Fibroblast of villous mesenchyme (primary cell): ENCODE data around the gene GRIK4. TPM values are rescaled to one million over a fixed set of nuclear protein-coding genes. Genes with fewer than 3 reads are reported as not detected.

ENCODE experiments used
- DNase-seq: peaks from one replicate; pipeline ENCODE4 v3.0.0-alpha.2; 2010; ENCODE audit warnings: low read depth
- H3K4me3 ChIP-seq: 2 replicates; pipeline ENCODE4 v1.5.1; 2011; ENCODE audit warnings: low read depth, mild to moderate bottlenecking, low read length
- total RNA-seq: library from RNA; depleted of rRNA; stranded (reverse); fragments of >200 nt; gene quantifications from 2 replicates; pipeline ENCODE4 v1.2.3, GENCODE V29; 2012
- TF ChIP-seq, protein P1 (sequence below): IDR thresholded peaks from 2 replicates; pipeline ENCODE4 v1.5.1; 2012; ENCODE audit warnings: low read depth, mild to moderate bottlenecking, low read length; ENCODE audit not compliant: insufficient read depth

Gene GRIK4
- total RNA-seq, 1 donor: under 0.01 TPM

DNA sequence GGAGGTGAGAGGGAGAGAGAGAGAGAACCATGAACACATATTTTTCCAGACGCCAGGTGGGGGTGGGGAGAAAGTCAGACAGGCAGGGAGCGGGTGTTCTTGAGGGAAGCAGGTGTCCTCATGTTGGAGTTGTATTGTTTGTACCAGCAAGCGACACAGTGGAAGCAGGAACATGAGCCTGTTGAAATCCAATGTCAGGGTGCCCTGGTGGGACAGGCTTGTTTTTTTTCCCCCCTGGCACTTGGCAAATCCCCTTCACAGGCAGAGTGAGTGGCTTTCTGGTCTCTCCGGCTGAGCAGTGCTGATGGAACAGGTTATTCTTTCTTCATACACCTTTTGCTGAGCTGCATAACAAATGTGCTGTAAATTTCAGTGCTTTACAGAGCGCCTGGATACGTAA lies 125.6 kb downstream of the GRIK4 start:
- DNase-seq: no peak
- TF ChIP-seq, protein P1, sequence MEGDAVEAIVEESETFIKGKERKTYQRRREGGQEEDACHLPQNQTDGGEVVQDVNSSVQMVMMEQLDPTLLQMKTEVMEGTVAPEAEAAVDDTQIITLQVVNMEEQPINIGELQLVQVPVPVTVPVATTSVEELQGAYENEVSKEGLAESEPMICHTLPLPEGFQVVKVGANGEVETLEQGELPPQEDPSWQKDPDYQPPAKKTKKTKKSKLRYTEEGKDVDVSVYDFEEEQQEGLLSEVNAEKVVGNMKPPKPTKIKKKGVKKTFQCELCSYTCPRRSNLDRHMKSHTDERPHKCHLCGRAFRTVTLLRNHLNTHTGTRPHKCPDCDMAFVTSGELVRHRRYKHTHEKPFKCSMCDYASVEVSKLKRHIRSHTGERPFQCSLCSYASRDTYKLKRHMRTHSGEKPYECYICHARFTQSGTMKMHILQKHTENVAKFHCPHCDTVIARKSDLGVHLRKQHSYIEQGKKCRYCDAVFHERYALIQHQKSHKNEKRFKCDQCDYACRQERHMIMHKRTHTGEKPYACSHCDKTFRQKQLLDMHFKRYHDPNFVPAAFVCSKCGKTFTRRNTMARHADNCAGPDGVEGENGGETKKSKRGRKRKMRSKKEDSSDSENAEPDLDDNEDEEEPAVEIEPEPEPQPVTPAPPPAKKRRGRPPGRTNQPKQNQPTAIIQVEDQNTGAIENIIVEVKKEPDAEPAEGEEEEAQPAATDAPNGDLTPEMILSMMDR: no peak
- no peak overlapping the region for H3K4me3 ChIP-seq

DNA sequence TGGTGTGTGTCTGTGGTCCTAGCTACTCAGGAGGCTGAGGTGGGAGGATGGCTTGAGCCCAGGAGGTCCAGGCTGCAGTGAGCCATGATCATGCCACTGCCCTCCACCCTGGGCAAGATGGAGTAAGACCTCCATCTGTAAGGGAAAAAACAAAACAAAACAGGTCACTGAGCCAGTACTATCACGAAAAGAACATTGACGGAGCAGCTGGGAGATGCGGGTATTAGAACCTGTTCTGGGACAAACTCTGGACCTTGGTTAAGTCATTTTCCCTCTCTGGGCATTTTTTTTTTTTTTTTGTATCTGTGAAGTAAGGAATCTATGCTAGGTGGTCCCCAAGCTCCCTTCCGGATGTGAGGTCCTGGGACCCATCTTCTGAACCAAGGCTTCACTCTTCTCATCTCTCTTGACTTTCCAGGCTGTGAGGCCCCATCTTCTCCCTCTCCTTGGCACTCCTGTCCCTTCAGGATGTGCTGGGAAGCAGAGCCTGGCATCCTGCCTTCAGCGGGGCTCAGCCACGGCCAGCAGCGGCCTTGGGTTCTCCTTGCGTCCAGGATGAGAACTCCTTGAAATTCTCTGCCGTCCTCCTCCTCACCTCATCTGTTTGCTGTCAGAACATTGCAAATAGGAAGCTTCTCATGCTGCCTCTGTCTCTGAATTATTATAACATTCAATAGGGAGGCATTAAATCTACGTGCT lies 130.8 kb downstream of the GRIK4 start:
- H3K4me3 ChIP-seq: no peak overlapping the region

DNA sequence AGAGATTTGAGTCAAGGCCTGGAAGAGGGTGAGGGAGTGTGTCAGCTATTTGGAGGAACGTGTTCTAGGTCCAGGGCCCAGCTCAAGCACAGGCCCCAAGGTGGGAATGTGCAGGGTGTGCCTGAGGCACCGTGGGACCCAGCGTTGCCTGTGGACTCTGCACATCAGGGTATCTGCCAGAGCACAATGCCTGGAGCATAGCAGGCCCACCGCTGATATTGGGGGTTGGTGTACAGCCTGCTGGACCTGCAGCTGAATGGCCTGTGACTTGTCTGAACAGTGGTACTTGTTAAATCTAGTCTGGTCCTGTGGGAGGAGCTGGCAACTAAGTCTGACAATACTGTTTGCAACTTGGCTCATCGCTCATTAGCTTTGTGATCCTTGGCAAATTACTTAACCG lies 131.7 kb downstream of the GRIK4 start:
- TF ChIP-seq, protein P1: no peak
- no peak overlapping the region for H3K4me3 ChIP-seq
- DNase-seq: no peak

More for the DNA sequence above, 130.8 kb downstream of the GRIK4 start:
- DNase-seq: no peak
- TF ChIP-seq, protein P1: no peak

DNA sequence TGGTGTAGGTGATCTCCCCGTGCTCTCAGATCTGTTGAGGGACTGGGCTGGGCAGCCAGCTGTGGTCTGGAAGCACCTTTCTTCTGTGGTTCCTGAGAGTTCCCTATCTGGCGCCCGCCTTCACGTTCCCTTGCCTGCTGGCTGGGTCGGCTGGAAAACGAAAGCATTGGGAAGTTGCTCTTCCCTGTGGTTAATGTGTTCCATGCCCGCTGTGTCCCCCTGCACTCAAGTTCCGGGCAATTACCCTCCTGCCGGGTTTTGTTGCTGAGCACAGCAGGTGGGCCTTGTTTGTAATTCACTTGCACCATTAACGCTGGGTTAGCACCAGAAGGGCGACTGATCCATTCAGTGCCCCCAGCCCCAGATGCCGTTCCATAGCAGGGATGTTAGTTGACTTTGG lies 134.1 kb downstream of the GRIK4 start:
- TF ChIP-seq, protein P1: no peak
- no peak for DNase-seq
- H3K4me3 ChIP-seq: no peak overlapping the region

DNA sequence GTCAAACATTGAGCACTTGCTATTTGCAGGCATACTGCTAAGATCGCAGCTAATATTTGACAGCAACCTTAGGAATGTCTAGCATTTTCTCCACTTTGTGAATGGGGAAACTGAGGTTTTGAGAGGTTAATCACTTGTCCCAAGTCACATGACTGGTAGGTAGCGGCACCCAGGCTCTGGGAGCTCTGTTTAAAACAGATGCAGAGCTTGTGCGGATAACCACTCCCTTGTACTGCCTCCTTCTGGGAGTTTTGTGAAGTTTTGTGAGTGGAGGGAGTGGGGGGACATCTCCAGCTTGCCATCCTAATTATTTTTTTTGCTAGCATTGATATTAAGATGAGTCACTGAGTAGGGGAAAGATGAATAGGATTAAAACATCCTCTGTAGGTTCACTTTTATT lies 134.7 kb downstream of the GRIK4 start:
- no peak overlapping the region for H3K4me3 ChIP-seq
- DNase-seq: no peak
- TF ChIP-seq, protein P1: no peak

DNA sequence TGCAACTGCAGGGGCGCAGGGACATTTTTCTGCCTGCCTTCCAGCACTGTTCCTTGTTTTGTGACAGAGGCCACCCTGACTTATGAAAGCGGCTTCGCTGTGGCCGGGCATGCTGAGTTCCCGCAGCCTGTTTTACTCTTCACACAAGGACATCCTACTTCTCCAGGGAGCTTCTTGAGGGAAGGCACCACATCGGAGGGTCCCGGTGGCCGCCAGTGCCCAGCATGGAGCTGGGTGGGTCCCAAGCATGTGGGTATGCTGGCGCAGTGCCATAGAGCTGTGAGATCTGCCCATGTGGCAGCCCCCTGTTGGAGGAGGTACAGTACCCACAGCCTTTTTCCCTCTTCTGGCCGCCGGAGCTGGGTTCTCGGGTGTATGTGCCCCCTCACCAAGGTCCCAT lies 136.1 kb downstream of the GRIK4 start:
- H3K4me3 ChIP-seq: no peak overlapping the region
- DNase-seq: no peak
- TF ChIP-seq, protein P1: no peak

DNA sequence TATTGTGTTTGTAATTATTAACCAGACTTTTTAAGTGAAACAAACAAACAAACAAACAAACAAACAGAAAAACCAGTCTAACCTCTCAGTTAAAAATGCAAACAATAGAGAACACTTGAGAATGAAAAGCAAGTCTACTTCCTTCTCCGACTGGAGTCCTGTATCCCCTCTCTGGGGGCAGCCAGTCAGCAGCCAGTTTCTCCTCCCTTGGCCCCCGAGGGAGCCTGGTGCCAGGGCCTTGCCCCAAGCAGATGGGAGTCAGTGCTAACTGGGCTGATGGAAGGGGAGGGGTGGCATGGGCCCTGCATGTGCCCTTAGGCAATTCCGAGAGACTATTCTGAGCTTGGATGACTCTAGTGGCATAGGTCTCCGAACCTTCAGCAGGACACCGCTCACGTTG lies 137.2 kb downstream of the GRIK4 start:
- H3K4me3 ChIP-seq: no peak overlapping the region
- TF ChIP-seq, protein P1: no peak
- DNase-seq: no peak
